Omental fat pad (tissue), 4 donors: ENCODE data around the gene SCYGR7. TPM values are rescaled to one million over a fixed set of nuclear protein-coding genes. Genes with fewer than 3 reads are reported as not detected.

Experiments
- ATAC-seq: fragments of 150-250 bp; one replicate; pipeline ENCODE4 v1.9.1; 2016; ENCODE audit warnings: mild to moderate bottlenecking, moderate library complexity; ENCODE audit not compliant: low FRiP score
- DNase-seq: peaks from one replicate; pipeline ENCODE4 v3.0.0-alpha.2; 2019; ENCODE audit warnings: low spot score
- total RNA-seq, 4 donors: library from RNA; depleted of rRNA; stranded (reverse); fragments of >200 nt; gene quantifications; one replicate each; pipeline ENCODE4 v1.1.0, GENCODE V29; 2016
- TF ChIP-seq, protein P1 (sequence below), 3 donors: fragments of 450-650 bp; IDR thresholded peaks; one replicate each; pipeline ENCODE4 v1.5.1; 2016 to 2017; ENCODE audit warnings: antibody characterized with exemption in 3 of 3, mild to moderate bottlenecking in 3 of 3, moderate library complexity in 2 of 3

The SCYGR7 gene, protein sequence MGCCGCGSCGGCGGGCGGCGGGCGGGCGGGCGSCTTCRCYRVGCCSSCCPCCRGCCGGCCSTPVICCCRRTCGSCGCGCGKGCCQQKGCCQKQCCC
- total RNA-seq, result not detected

DNA sequence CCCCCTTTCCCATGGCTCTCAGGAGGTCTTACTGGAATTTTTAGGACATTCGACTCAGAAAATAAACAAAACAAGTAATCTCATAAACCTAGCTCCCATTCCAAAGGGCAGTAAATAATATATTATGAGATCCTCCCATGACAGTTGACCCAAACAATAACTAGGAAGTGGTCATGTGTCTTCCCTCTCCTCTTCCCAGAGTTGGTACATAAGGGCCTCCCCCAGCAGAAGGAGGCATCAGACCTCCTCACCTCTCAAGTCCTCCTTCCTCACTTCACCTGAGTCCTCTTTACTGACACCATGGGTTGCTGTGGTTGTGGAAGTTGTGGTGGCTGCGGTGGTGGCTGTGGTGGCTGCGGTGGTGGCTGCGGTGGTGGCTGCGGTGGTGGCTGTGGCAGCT is at the start of gene SCYGR7:
SCYGR7 (plus strand) TSS at position 301 of the 400 bp plus-strand sequence; CDS start at position 301, 0 bp downstream.
- TF ChIP-seq, protein P1, sequence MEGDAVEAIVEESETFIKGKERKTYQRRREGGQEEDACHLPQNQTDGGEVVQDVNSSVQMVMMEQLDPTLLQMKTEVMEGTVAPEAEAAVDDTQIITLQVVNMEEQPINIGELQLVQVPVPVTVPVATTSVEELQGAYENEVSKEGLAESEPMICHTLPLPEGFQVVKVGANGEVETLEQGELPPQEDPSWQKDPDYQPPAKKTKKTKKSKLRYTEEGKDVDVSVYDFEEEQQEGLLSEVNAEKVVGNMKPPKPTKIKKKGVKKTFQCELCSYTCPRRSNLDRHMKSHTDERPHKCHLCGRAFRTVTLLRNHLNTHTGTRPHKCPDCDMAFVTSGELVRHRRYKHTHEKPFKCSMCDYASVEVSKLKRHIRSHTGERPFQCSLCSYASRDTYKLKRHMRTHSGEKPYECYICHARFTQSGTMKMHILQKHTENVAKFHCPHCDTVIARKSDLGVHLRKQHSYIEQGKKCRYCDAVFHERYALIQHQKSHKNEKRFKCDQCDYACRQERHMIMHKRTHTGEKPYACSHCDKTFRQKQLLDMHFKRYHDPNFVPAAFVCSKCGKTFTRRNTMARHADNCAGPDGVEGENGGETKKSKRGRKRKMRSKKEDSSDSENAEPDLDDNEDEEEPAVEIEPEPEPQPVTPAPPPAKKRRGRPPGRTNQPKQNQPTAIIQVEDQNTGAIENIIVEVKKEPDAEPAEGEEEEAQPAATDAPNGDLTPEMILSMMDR (IDR thresholded peaks at IDR 0.05), result no peak
- ATAC-seq, result no peak
- DNase-seq, result no peak

DNA sequence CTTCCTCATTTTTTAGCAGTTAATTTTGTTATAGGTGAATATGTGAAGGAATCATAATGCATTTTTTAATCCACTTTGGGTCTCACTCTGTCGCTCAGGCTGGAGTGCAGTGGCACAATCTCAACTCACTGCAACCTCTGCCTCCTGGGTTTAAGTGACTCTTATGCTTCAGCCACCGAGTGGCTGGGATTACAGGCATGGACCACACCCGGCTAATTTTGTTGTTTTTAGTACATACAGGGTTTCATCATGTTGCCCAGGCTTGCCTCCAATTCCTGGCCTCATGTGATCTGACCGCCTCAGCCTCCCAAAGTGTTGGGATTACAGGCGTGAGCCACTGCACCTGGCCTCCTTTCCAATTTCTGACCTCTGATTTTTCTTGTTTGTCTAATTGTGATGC is 43.9 kb upstream of the SCYGR7 start:
- TF ChIP-seq, protein P1 (IDR thresholded peaks at IDR 0.05), result no peak
- ATAC-seq (no peak), DNase-seq (no peak)

DNA sequence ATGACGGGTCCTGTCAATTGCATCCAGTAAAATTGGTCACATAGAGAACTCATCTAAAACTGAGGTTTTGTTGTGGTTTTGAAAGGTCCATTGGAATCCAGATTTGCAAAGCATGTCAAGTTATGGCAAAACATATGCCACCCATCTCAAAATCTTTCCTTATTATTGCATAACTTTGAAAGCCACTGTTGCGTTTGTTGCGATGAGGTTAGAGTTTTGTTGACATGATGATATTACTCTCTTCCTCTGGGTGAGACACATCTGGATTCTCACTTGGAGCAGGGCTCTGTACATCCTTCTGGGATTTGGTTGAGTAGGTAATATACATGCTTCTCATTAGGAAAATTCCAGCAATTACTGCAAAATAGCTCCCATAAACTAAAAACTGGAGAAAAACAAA is 40.9 kb upstream of the SCYGR7 start:
- no peak for ATAC-seq
- DNase-seq, result no peak
- TF ChIP-seq, protein P1 (IDR thresholded peaks at IDR 0.05), result no peak

DNA sequence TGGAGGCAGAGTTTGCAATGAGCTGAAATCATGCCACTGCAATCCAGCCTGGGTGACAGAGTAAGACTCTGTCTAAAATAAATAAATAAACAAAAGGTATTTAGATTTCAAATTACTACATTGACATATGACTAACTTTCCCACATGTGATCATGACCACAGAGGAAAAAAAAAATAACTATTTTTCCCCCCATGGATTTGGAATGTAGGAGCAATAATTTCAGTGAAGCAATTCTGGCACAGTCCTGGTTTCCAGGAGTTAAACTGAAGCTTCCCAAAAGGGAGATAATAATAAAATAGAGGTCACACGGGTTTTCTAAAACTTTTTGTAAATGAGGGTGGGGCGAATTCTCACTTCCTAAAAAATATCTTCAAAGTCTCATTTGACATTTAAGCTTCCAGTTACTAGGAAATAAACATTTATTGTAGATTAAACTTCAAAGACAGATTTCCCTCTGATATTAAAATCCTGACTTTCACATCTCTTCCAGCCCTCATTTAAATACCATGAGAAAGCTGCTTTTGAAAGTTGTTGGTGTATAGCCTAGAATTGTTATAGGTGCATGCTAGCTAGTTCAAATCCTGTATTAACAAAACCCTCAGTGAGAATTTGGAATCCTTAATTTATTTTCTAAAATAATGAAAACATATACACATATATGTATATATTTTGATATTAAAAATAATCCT is 31.0 kb upstream of the SCYGR7 start:
- DNase-seq (no peak), ATAC-seq (peak; percentile 71)
- TF ChIP-seq, protein P1 (IDR thresholded peaks at IDR 0.05), result no peak

DNA sequence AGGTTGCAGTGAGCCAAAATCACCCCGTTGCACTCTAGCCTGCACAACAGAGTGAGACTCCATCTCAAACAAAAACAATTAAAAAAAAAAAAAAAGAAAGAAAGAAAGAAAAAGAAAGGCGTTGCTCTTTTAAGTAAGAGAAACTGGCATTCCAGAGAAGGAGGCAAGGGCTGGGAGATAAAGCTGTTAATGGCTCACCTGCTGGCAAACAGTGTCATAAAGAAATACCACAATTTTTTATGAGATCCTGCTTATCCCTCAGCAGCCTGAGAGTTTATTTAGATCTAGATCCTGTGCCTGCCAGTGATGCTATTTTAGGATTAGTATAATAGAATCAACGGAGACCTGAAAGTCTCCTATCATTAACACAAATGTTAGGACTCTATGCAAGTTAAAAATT is 26.6 kb upstream of the SCYGR7 start:
- DNase-seq (no peak), ATAC-seq (no peak)
- TF ChIP-seq, protein P1 (IDR thresholded peaks at IDR 0.05), result no peak

DNA sequence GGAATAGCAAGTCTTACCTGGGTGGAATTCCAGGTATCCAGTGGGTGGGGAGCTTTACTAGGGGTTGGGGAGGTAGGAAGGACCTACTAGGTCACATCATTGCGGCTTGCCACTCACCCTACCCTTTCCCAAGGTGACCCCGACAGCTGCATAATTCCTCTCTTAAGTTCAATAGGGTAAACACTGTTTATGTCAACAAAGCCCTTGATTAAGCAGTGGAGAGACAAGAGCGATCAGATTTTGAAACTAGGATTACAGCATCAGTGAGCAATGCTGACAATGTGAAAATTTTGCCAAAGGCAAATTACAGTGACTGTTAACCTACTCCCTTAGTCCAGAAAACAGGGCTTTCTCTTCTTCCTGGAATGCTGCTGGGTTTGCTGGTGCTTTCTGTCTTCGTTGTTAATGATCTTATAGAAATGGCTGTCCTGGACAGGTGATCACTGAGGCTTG is 24.8 kb upstream of the SCYGR7 start:
- DNase-seq (no peak), ATAC-seq (peak; percentile 71)
- TF ChIP-seq, protein P1 (IDR thresholded peaks at IDR 0.05), result no peak

DNA sequence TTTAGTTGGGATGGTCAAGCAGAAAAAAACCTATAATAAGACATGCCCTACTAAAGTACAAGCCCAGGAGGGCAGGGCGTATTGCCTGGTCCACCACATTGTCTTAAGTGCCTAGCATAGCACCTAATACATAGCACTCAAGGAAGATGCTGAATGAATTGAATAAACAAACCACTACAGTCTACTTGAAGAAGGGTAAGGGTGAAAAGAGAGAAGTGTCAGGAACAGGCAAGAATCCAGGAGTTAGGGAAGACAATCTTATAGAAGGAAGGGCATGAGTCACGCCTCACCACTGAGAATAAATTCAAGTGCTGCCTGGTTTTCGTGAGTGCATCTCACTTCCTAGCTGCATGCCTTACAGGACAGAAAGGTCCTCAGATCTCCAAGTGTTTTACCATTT is 24.2 kb upstream of the SCYGR7 start:
- ATAC-seq, result peak; percentile 79
- TF ChIP-seq, protein P1 (IDR thresholded peaks at IDR 0.05), result no peak
- DNase-seq, result no peak
